HG03135 (cell line): ENCODE measurements around the gene MOB3A.
"Not testable (repeated sequence)": the region's sequence is repeated elsewhere in the genome, so short reads cannot be mapped to it uniquely, and the experiment has no call there.

Experiments
- ATAC-seq: cut with Tn5 transposase; IDR thresholded peaks from one replicate; pipeline ENCODE4 v1.9.1; 2021; ENCODE audit warnings: mild to moderate bottlenecking, moderate library complexity; ENCODE audit not compliant: unreplicated experiment

The MOB3A gene

GRCh38 chr19:2109046-2109864 lies 13.1 kb upstream of the MOB3A start:
- no peak for ATAC-seq

- ATAC-seq, result no peak
These were observed 12.3 kb upstream of the MOB3A start for GRCh38 chr19:2108251-2109016.

- ATAC-seq, result no peak
These were observed 7.0 kb upstream of the MOB3A start for GRCh38 chr19:2103045-2103707.

GRCh38 chr19:2101417-2102335 lies 5.5 kb upstream of the MOB3A start:
- no peak for ATAC-seq

- ATAC-seq, result no peak
These were observed 4.6 kb upstream of the MOB3A start for GRCh38 chr19:2100719-2101061.

- no peak for ATAC-seq
These were observed 4.0 kb upstream of the MOB3A start for GRCh38 chr19:2099937-2100718.

- no peak for ATAC-seq
These were observed 3.0 kb upstream of the MOB3A start for GRCh38 chr19:2099054-2099501.

- ATAC-seq, result no peak
These were observed 1.8 kb upstream of the MOB3A start for GRCh38 chr19:2097886-2098327.

- ATAC-seq, result peak; percentile 1
These were observed 1.2 kb upstream of the MOB3A start for GRCh38 chr19:2097203-2097885.

GRCh38 chr19:2096480-2097202 lies 515 bp upstream of the MOB3A start, which contains the start of gene IZUMO4:
TSS of gene IZUMO4 (plus strand) at chr19:2096915. CDS start at chr19:2096946, 31 bp downstream.
- peak; percentile 60 for ATAC-seq

GRCh38 chr19:2091926-2092525 lies 4.1 kb downstream of the MOB3A start:
- ATAC-seq, result not testable (repeated sequence)

- ATAC-seq, result no peak
These were observed 6.4 kb downstream of the MOB3A start for GRCh38 chr19:2089727-2090053.

- no peak for ATAC-seq
These were observed 7.0 kb downstream of the MOB3A start for GRCh38 chr19:2089001-2089711.

GRCh38 chr19:2087621-2088100 lies 8.5 kb downstream of the MOB3A start:
- peak; percentile 28 for ATAC-seq

GRCh38 chr19:2086695-2087620 lies 9.2 kb downstream of the MOB3A start:
- ATAC-seq, result peak; percentile 12

GRCh38 chr19:2084993-2085720 lies 11.0 kb downstream of the MOB3A start:
- ATAC-seq, result peak; percentile 35
